NCI-H1048 (cell line): ENCODE measurements around the gene ZNF584.

Experiments
- DNase-seq: peaks from one replicate; lab custom pipeline; 2025; lab: John Stamatoyannopoulos, UW

ZNF584 gene

GRCh38 chr19:58466089-58466759 lies 57.8 kb downstream of the ZNF584 start:
- DNase-seq, result no peak

GRCh38 chr19:58466760-58467589 lies 58.5 kb downstream of the ZNF584 start, which contains the start of gene ZNF324:
ZNF324 (plus strand) TSS chr19:58467080; CDS start chr19:58469186, 2,106 bp downstream.
- peak; percentile 88 for DNase-seq
